HK-2 (cell line): Measurements from ENCODE around the gene WEE1.
"Not testable (repeated sequence)": the region's sequence is repeated elsewhere in the genome, so short reads cannot be mapped to it uniquely, and the experiment has no call there.

Experiments
- DNase-seq: peaks from one replicate; pipeline ENCODE4 v3.0.0-alpha.2; 2018; ENCODE audit not compliant: unreplicated experiment

The WEE1 gene

GRCh38 chr11:9573052-9573774 lies at the start of gene WEE1:
Gene WEE1, plus strand, starts transcription at chr11:9573670. Its CDS starts 264 bp downstream, at chr11:9573934.
- peak; percentile 96 for DNase-seq

GRCh38 chr11:9524001-9524400 lies 49.5 kb upstream of the WEE1 start:
- DNase-seq = no peak

GRCh38 chr11:9525116-9525515 lies 48.4 kb upstream of the WEE1 start:
- DNase-seq = no peak

GRCh38 chr11:9527481-9528135 lies 45.9 kb upstream of the WEE1 start:
- DNase-seq = no peak

- DNase-seq = no peak
Observed at GRCh38 chr11:9528136-9528501, 45.4 kb upstream of the WEE1 start.

- no peak for DNase-seq
Observed at GRCh38 chr11:9528573-9529333, 44.7 kb upstream of the WEE1 start.

GRCh38 chr11:9529334-9529650 lies 44.2 kb upstream of the WEE1 start:
- DNase-seq = no peak

GRCh38 chr11:9530020-9530621 lies 43.3 kb upstream of the WEE1 start:
- no peak for DNase-seq

GRCh38 chr11:9530901-9531625 lies 42.4 kb upstream of the WEE1 start:
- DNase-seq = no peak

GRCh38 chr11:9533058-9533457 lies 40.4 kb upstream of the WEE1 start:
- no peak for DNase-seq

- DNase-seq = no peak
Observed at GRCh38 chr11:9533736-9534473, 39.6 kb upstream of the WEE1 start.

GRCh38 chr11:9535189-9535781 lies 38.2 kb upstream of the WEE1 start:
- DNase-seq = peak; percentile 26

GRCh38 chr11:9538548-9538947 lies 34.9 kb upstream of the WEE1 start:
- DNase-seq = no peak

GRCh38 chr11:9549216-9549615 lies 24.3 kb upstream of the WEE1 start:
- not testable (repeated sequence) for DNase-seq

- no peak for DNase-seq
Observed at GRCh38 chr11:9550191-9550628, 23.3 kb upstream of the WEE1 start.

GRCh38 chr11:9561279-9561982 lies 12.0 kb upstream of the WEE1 start:
- no peak for DNase-seq

- DNase-seq = no peak
Observed at GRCh38 chr11:9562716-9563115, 10.8 kb upstream of the WEE1 start.

- DNase-seq = no peak
Observed at GRCh38 chr11:9563196-9563730, 10.2 kb upstream of the WEE1 start.

- peak; percentile 68 for DNase-seq
Observed at GRCh38 chr11:9565822-9566560, 7.5 kb upstream of the WEE1 start.
